Muscle of leg (tissue), 11 donors: ENCODE measurements around the gene AGBL1. TPM values are rescaled to one million over a fixed set of nuclear protein-coding genes. Genes with fewer than 3 reads are reported as not detected.

Experiments
- DNase-seq: peaks from one replicate; pipeline ENCODE4 v3.0.0; 2013
- H3K27ac ChIP-seq: one replicate; pipeline ENCODE4 v1.5.1; 2013; ENCODE audit warnings: mild to moderate bottlenecking, low read length, control low read depth
- H3K27me3 ChIP-seq: one replicate; pipeline ENCODE4 v1.6.1; 2013; ENCODE audit warnings: low read length; ENCODE audit not compliant: control insufficient read depth, insufficient read depth
- H3K36me3 ChIP-seq: one replicate; pipeline ENCODE4 v1.6.1; 2013; ENCODE audit warnings: low read length; ENCODE audit not compliant: control insufficient read depth, insufficient read depth
- H3K4me1 ChIP-seq: one replicate; pipeline ENCODE4 v1.6.1; 2013; ENCODE audit warnings: low read length; ENCODE audit not compliant: control insufficient read depth, insufficient read depth
- H3K4me3 ChIP-seq: one replicate; pipeline ENCODE4 v1.5.1; 2013; ENCODE audit warnings: low read length, control low read depth
- H3K9me3 ChIP-seq: replicated peaks from 2 replicates; pipeline ENCODE4 v1.6.1; 2013; ENCODE audit warnings: low read depth, low read length; ENCODE audit not compliant: control insufficient read depth
- WGBS: methylation state at CpG from one replicate; pipeline ENCODE4 v1.1.5; 2013; ENCODE audit warnings: missing lambda C conversion rate; ENCODE audit not compliant: insufficient coverage; 5-methylcytosine and 5-hydroxymethylcytosine counted together
- polyA plus RNA-seq, 8 donors: library from polyadenylated mRNA; unstranded; fragments of 120-200 nt; gene quantifications; one replicate each; pipeline versions ENCODE4 v1.2.1 to v1.2.3, GENCODE V29; 2013; ENCODE audit warnings: inconsistent platforms in 1 of 8, low replicate concordance in 1 of 8; ENCODE audit not compliant: insufficient read length in 8 of 8, insufficient read depth in 1 of 8
- total RNA-seq: library from RNA; stranded (reverse); fragments of 120-200 nt; gene quantifications from one replicate; pipeline ENCODE4 v1.2.4, GENCODE V29; 2013

AGBL1 gene
- total and polyA plus RNA-seq, 9 donors: 6.0 to 18.1 (median 7.9) TPM

DNA sequence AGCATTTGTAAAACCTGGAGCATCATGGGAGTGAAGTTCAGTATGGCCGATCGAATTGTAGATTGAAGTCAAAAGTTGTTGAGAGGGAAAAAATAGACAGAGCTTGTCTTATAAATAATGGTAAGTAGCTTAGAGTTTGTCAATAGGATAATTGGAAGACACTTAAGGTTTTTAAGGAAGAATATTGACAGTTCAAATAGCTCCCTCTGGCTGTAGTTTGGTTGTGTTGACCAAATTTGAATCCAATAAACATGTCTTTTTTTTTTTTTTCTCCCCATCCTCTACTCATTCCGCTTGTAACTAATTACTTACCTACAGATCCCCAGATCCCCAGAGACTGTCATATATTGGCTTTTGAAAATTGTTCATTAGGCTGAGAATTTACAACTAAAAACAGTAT lies 677.0 kb downstream of the AGBL1 start:
- H3K27me3 ChIP-seq: no peaks in the 10 kb centered on the region
- peaks cover 2% of the 10 kb centered on the region for H3K4me1 ChIP-seq
- H3K36me3 ChIP-seq: no peaks in the 10 kb centered on the region
- DNase-seq: peak; percentile 20
- no CpG with 5 or more reads among the region's 3 CpGs for WGBS
- no peaks in the 10 kb centered on the region for H3K9me3 ChIP-seq
- no peak overlapping the region for H3K4me3 ChIP-seq
- no peak overlapping the region for H3K27ac ChIP-seq

DNA sequence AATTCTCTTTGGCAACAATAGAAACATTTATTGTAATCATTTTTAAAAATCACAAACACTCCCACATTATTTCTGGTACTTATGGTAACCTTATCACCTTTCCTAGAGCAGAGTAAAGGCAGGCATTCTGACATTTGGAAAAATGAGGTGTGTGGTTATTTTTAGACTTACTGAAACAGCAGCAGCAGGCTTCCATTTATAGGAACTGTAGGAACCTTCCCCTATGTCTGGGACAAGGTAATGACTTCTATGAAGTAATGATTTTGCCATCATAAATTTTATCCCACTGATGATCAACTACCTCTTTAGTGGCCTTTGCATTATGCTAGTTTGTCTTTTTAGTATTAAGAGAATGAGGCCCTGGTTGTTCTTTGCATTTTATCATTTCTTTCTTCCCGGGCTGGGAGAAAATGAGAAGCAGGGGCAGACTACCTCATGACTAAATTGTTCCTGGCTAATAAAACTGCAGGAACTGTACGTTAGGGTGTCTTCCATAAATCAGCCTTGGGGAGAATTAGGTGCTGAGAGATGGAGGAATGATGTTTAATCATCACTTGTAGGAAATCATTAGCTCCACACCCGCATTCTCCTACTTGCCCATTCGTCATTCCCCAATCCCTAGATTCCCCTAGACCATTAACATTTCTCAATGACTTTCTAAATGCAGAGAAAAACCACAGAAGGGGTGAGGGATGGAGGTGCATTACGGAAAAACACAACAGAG lies 680.3 kb downstream of the AGBL1 start:
- DNase-seq: no peak
- no peak overlapping the region for H3K4me3 ChIP-seq
- peaks cover 2% of the 10 kb centered on the region for H3K4me1 ChIP-seq
- H3K9me3 ChIP-seq: no peaks in the 10 kb centered on the region
- no peaks in the 10 kb centered on the region for H3K36me3 ChIP-seq
- no peaks in the 10 kb centered on the region for H3K27me3 ChIP-seq
- 38% methylated on average over 1 of the region's 5 CpGs for WGBS
- H3K27ac ChIP-seq: no peak overlapping the region

DNA sequence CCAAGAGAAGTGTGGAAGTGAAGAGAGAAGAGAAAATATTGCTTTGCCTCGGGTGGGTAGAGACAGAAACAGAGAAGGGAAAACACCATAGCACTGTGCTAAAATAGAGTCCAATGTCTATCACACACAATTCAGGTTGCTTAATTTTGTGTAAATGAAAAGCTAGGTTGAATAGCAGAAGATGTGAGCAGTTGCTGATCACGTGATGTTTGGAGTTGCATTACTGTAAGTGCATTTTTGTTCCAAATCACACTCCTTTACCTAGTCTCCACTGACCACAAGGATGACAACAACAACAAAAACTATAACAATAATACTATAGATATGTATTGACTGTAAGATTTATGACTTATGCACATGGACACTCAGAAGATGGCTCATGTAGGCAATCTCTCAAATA lies 683.2 kb downstream of the AGBL1 start:
- Histone ChIP-seq H3K4me1 (no peaks in the 10 kb centered on the region), H3K27ac (no peak overlapping the region), H3K36me3 (no peaks in the 10 kb centered on the region), H3K27me3 (no peaks in the 10 kb centered on the region), H3K4me3 (no peak overlapping the region), H3K9me3 (no peaks in the 10 kb centered on the region)
- DNase-seq: no peak
- WGBS: no CpG with 5 or more reads among the region's 2 CpGs

DNA sequence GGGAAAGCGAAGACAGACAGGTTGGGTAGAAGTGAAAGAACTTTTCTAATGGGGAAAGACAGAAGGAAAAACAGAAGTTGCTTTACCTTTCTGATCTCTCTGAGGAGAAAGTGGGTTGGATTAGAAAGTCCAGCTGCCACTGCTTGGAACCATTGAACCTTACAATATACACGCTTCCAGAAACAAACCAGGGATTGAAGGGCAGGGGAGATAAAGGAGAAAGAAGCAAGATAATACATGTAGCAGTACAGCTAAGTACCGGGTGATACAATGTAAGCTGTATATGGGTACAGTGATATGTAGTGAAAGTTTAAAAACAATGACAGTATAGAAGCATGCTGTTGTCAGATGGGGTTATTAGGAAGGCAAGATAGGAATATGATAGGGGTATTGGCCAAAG lies 684.4 kb downstream of the AGBL1 start:
- no peak overlapping the region for H3K27ac ChIP-seq
- 82% methylated on average over 2 of the region's 3 CpGs for WGBS
- H3K9me3 ChIP-seq: no peaks in the 10 kb centered on the region
- no peaks in the 10 kb centered on the region for H3K36me3 ChIP-seq
- DNase-seq: no peak
- H3K4me3 ChIP-seq: no peak overlapping the region
- no peaks in the 10 kb centered on the region for H3K27me3 ChIP-seq
- no peaks in the 10 kb centered on the region for H3K4me1 ChIP-seq

DNA sequence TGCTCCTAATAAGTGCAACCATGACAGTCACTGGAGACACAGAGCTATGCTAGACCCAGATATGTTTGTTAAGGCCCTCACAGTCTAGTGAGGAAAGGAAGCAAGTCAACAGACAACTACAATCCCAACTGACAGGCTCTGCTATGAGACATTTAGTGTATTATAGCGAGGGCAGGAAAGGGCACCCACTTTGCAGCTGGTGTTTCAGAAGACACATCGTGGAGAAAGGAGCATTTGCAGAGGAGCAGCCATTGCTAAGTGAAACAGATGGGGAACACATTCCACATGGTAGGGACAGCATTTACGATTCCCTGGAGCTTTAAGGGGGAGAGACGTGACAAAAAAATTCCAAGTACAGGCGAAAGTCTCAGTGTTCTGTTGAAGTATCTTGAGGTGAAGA lies 685.6 kb downstream of the AGBL1 start:
- no peak for DNase-seq
- Histone ChIP-seq H3K4me3 (no peak overlapping the region), H3K36me3 (no peaks in the 10 kb centered on the region), H3K9me3 (no peaks in the 10 kb centered on the region), H3K27me3 (no peaks in the 10 kb centered on the region), H3K27ac (no peak overlapping the region), H3K4me1 (no peaks in the 10 kb centered on the region)
- 34% methylated on average over 3 of the region's 5 CpGs for WGBS

DNA sequence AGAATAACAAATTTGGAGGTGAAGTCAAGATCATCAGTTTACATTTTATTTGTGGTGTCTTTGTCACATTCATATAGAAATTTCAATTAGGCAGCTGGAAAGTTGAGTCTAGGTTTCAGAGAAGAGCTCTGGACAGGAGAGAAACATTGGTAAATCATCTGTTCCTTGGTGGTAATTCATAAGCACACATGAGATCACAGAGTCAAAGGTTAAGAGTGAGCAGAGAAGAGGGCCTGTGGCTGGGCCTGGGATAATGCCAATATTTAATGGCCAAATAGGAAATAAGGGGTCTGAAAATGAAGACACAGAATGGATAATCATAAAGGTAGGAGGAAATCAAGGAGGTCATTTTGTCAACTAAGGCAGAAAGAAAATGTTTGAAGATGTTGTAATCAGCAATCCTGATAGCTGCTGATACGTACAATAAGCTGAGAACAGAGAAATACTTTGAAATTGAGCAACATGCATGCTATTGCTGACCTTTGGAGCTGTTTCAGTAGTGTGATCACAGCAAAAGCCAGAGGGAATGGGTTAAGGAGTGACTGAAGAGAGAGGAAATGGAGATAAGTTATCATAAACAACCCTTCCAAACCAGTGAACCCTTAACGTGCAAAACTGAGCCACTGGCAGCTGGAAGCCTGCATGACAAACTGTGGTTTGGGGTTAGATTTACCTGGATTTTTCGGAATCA lies 692.8 kb downstream of the AGBL1 start:
- DNase-seq: no peak
- Histone ChIP-seq H3K4me3 (no peak overlapping the region), H3K36me3 (no peaks in the 10 kb centered on the region), H3K9me3 (no peaks in the 10 kb centered on the region), H3K27me3 (no peaks in the 10 kb centered on the region), H3K4me1 (no peaks in the 10 kb centered on the region), H3K27ac (no peak overlapping the region)
- 89% methylated on average over 1 of the region's 3 CpGs for WGBS

DNA sequence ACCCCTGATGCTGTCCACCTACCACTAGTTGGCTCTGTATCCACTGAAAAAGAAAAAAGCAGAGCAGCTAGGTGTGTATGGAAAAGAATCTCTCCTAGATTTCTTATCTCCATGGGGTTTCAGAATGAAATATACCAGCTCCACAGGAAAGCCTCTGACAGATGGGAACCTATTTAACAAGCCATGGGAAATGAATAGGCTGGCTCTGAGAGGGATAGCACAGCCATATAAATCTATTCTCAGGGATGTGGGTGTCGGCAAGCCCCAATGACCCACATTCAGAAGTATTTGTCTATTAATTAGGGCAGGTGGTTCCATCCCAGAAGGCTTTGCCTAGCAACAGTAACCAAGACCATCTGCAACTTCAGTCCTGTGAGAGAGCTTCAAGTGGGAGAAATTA lies 694.1 kb downstream of the AGBL1 start:
- no CpG with 5 or more reads among the region's 1 CpG for WGBS
- H3K36me3 ChIP-seq: no peaks in the 10 kb centered on the region
- H3K27ac ChIP-seq: no peak overlapping the region
- no peak for DNase-seq
- H3K9me3 ChIP-seq: no peaks in the 10 kb centered on the region
- H3K4me1 ChIP-seq: no peaks in the 10 kb centered on the region
- no peak overlapping the region for H3K4me3 ChIP-seq
- no peaks in the 10 kb centered on the region for H3K27me3 ChIP-seq

DNA sequence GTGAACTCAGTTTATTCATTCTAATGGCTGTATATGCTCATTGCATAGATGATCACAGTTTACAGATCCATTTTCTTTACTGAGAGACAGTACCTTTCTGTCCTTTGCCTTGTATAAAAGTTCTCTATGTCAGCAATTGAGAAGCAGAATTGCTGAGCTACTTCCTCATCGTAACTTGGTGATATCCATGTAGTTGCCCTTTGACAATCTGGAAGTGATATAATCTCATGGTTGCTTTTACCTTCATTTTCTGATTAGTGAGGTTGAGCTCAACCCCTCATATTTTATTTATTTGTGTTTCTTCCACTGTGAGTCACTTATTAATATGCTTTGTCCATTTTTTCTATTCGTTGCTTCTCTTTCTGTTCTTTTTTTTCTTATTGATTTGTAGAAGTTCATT lies 696.5 kb downstream of the AGBL1 start:
- WGBS: no CpG with 5 or more reads among the region's 2 CpGs
- no peaks in the 10 kb centered on the region for H3K27me3 ChIP-seq
- H3K9me3 ChIP-seq: no peaks in the 10 kb centered on the region

DNA sequence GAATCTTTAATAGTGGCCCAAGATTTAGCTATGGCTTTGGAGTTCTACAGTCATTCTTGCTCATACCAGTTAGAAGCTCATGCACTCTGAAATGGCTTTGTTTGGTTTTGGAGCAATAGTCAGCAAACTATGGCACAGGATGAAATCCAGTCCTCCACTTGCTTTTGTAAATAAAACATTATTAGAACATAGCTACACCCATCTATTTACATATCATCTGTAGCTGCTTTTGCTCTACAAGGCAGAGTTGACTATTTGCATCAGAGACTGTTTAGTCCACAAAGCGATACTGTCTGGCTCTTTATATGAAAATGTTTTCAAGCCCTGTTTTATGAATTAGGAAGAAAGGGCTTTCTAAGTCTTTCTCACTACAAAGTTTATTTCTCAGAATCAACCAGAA lies 716.9 kb downstream of the AGBL1 start:
- Histone ChIP-seq H3K9me3 (no peaks in the 10 kb centered on the region), H3K36me3 (no peaks in the 10 kb centered on the region), H3K27me3 (no peaks in the 10 kb centered on the region), H3K27ac (no peak overlapping the region), H3K4me1 (no peaks in the 10 kb centered on the region), H3K4me3 (no peak overlapping the region)
- DNase-seq: no peak
- WGBS: no CpG with 5 or more reads among the region's 1 CpG

More for the DNA sequence above, 696.5 kb downstream of the AGBL1 start:
- Histone ChIP-seq H3K27ac (no peak overlapping the region), H3K36me3 (no peaks in the 10 kb centered on the region), H3K4me3 (no peak overlapping the region), H3K4me1 (no peaks in the 10 kb centered on the region)
- no peak for DNase-seq

DNA sequence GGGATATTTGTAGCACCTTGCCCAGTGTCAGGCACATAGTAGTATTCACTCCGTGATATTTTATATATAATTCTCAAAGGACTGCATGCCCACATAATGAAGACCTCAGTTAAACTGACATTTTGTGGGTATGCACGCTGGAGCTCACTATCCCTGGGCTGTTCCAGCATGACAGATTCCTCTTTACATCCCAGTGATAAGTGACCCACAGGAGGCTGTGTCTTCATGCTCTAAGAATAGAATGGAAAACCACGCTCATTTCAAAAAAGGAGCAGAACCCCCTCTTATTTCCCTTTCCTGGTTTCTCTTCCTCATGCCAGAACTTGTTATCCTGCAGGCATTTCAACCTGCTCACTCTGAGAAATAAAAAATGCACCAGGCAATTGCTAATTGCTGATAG lies 717.5 kb downstream of the AGBL1 start:
- Histone ChIP-seq H3K36me3 (no peaks in the 10 kb centered on the region), H3K27me3 (no peaks in the 10 kb centered on the region), H3K4me1 (no peaks in the 10 kb centered on the region), H3K27ac (no peak overlapping the region), H3K9me3 (no peaks in the 10 kb centered on the region), H3K4me3 (no peak overlapping the region)
- DNase-seq: no peak
- 25% methylated on average over 2 of the region's 3 CpGs for WGBS
